ENCODE data around the gene ADCK1.
"Not testable (repeated sequence)": the region's sequence is repeated elsewhere in the genome, so short reads cannot be mapped to it uniquely, and the experiment has no call there.

Gene ADCK1

DNA sequence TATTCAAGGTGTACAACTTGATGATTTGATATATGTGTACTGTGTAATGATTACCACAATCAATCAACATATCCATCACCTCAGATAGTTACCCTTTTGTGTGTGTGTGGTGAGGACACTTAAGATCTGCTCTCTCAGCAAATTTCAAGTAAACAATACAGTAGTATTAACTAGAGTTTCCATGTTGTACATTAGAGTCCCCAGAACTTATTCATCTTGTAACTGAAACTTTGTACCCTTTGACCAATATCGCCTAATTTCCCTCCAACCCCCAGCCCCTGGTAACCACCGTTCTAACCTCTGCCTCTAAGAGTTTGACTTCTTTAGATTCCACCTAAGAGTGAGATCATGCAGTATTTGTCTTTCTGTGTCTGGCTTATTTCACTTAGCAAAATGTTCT, 12.1 kb downstream of the ADCK1 start:
- ATAC-seq, result no peak

DNA sequence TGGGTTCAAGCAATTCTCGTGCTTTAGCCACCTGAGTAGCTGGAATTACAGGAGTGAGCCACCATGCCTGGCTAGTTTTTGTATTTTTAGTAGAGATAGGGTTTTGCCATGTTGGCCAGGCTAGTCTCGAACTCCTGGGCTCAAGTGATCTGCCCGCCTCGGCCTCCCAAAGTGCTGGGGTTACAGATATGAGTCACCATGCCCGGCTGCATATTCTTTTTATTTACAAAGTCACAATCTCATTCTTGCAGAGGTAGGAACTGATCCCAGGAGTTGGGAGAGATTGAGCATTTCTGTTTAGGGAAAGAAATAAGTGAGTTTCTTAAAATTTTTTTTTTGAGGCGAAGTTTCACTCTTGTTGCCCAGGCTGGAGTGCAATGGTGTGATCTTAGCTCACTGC, 12.8 kb downstream of the ADCK1 start:
- not testable (repeated sequence) for ATAC-seq

DNA sequence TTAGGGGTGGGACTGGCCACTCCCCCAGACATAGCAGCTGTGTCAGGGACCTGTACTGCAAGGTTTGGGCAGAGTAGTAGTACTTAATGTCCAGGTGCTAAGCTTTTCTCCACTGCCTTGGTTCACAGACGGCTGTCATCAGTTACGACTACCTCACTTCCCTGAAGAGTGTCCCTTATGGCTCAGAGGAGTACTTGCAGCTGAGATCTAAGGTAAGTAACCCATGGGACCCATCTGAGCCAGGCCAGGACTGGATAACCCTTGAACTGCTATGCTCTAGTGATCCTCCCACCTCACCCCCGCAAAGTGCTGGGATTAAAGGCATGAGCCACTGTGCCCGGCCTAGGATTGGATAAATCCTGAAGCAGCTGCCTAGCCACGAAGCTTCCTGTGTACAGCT, 22.4 kb downstream of the ADCK1 start:
- ATAC-seq, result no peak

DNA sequence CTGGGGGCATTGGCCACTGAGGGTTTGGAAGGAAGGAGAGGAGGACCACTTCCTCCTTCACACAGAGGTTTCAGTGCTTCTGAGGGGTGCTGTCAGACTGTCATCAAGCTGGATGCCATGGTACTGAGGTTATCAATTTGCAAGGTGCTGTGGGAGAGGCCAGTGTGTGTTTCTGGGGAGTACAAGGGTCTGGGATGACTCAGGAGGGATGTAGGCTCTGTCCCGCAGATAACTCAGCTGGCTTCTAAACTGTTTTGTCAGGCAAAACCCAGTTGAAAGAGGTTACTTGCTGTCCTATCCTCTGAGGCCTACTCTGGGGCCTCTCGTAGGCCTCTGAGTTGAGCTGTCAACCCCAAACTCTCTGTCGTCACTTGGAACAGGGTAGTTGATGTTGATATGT, 22.8 kb downstream of the ADCK1 start:
- ATAC-seq, result no peak

DNA sequence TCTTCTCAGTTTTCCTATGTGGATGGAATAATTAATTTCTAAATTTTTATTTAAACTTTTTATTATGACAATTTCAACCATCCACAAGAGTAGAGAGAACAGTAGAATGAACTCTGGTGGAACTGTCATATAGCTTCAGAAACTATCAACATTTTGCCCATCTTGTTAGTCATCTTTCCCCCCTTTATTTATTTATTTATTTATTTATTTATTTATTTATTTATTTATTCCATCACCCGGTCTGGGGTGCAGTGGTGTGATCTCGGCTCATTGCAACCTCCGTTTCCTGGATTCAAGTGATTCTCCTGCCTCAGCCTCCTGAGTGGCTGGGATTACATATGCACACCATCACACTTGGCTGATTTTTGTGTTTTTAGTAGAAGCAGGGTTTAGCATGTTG, 23.5 kb downstream of the ADCK1 start:
- ATAC-seq, result no peak

DNA sequence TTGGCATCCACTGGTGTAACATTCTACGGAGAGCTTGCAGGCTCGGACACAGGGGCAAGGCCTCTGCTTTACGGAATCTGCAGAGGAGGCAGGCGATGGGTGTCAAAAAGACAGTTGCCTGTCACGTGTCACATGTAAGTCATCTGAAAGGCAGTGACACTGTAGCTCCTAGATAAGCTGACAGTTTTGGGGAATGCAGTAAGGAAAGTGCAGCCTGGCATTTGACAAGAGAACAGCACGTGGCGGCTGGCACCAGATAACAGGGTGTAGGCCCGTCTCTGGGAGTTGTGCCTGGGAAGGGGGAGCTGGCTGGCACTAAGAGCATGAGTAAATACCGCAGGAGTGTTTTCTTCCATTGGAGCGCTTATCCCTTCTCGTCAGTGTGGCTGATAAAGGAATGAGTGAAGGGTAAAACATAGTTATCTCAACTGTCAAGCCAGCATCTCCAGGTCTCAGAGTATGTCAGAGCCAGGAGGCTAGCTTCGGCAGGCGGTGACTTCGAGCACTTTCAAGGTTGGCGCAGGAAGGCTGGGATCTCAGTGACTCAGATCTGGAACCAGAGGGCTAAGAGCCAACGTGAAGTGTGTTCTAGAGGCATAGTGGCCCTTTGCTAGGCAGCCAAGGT, 26.1 kb downstream of the ADCK1 start:
- ATAC-seq, result no peak

DNA sequence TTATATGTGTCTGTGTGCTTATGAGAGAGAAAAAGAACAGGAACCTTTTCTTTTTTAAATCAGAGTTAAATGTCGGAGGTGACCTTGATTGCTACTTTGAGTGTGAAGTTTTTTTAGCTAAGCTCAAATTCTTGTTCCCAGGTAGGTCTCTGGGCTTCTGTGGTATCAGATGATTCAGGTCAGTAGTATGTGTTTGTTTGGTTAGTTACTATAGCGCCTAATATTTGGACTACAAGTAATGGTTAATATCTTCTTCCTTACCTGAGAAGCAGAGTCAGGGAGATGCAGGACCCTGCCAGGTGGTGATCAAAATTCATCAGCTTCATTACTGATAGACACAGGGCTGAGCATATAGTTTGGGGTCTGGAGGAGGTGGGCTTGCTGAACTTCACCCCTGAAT, 30.8 kb downstream of the ADCK1 start:
- no peak for ATAC-seq

DNA sequence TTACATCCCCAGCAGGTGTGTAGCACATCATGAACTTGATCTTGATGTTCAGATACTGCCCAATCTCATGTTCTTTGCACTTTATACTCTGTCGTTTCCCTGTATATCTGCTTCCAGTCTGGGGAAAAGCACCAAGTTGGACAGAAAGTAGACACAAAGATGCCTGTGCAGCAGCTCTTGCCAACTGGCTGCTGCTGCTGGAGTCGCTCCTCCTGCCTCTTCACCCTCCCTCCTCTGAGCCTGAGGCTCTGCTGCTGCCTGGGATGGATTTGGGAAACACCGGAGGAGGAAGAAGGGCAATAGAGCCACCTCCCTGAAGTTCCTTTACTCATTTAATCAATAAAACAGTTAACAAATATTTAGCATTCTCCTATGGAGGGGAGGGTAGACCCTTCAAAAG, 32.4 kb downstream of the ADCK1 start:
- ATAC-seq, result no peak

DNA sequence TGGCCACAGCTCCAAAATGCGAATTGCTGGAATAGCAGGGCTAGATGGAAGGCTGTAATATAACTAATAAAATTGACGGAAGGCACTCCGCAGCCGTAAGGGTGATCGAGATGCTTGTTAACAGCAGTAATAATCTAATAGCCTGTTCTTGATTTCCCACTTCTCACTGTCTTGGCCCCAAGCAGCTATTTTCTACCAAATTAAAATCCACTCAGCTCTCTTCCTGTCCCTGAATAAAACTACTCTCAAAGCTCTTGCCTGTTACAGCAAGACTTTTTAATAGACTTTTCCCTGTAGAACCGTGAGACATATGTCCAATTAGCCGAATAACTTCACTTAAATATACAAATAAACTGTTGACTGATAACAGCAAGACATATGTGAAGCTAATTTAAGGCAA, 38.0 kb downstream of the ADCK1 start:
- no peak for ATAC-seq

DNA sequence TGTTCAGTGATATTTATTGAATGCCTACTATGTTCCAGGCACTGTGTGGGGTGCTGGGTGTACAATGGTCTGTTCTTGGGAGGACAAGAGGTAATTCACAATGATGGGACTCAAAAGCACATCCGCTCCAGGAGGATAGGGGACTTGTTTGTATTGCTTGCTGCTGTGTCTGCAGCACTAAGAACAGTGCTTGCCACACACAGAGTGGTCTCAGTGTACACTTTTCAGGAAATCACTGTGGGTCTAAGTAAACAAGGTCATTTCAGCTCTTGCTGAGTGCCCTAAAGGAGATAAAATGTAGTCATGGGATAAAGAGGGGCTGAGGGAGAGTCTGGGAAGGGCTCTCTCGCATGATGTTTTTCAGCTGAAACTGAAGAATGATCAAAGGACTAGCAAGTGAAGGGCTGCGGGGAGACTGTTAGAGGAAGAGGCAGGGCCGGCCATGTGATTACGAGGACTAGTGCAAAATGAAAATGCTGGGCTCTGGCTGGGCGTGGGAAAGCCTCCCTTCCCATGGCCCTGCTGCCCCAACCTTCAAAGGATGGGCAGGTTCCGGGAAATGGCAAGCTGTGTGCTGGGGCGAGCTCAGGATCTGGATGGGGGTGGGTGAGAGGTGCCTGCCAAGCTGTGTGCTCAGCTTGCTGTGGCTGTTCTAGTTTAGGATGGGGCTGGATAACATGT, 39.1 kb downstream of the ADCK1 start:
- ATAC-seq, result no peak

DNA sequence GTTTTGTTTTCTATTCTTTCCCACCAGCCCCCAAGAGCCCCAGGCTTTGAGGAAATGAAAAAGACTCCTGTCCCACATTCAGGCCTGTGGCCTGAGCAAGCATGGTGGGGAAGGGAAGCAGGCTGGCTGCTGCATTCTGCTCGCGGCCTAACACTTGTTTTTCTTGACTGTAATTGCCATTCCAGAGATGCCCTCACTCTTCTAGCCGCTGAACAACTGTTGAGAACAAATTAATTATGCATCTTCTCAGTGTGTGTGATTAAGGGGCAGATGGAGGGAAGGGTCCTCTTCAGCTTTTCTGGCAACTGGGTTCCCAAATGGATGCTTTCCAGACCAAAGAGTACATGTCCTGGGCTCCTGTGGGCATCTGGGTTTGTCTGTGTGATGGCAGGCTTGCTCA, 43.3 kb downstream of the ADCK1 start:
- ATAC-seq, result no peak

DNA sequence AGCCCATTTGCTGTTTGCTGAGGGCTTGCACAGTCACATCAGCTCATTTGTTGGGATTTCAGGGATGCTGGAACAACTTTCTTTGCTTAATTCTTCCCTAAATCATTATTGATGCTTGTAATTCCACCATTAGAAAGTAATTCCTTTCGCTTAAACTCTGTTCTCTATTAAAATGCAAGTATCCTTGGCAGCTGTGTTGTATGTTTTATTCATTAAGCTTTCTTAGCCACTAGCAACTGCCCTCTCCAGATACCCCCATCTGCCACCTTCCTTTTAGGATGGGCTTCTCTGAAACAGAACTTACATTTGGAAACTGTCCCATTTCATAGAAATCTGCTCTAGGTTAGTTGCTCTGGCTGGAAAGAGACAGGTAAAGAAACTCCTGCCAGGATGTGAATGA, 43.7 kb downstream of the ADCK1 start:
- ATAC-seq, result no peak

DNA sequence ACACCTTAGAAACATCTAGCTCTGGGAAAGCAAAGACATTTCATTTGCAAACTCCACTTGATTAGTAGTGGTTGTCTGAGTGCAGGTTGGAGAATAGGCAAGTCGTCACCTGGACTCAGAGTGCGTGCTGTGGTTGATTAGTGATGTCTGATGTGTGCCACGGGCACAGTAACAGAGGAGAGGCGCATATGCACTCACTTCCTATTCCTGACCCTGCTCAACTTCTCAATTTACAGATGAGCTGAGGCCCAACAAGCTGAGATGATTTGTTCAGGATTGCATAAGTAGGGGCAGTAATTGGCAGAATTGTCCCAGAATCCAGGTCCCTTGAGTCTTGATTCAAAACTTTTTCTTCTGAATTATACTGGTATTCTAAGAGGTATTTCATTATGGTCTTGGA, 44.9 kb downstream of the ADCK1 start:
- ATAC-seq, result no peak

DNA sequence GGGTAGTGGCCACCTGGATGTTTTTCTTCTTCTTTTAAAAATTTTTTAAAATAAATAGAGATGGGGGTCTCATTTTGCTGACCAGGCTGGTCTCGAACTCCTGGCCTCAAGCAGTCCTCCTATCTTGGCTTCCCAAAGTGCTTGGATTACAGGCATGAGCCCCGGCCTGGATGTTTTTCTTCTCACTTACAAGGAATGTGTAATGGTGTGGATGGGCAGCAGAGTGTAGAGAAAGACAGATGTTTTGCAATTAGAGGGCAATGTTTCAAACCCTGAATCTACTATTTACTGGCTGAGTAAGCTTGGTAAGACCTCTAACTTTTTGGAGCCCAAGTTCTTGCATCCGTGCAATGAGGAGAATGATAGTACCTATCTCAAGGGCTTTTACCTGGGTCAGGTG, 48.1 kb downstream of the ADCK1 start:
- ATAC-seq, result no peak

DNA sequence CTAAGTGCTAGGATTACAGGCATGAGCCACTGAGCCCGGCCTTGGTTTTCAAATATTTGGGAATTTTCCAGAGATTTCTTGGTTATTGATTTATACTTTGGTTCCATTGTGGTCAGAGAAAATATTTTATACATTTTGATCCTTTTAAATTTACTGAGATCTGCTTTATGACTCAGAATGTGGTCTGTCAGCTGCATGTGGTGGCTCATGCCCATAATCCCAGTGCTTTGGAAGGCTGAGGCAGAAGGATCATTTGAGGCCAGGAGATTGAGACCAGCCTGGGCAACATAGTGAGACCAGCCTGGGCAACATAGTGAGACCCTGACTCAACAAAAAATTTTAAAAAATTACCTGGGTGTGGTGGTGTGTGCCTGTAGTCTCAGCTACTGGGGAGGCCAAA, 49.8 kb downstream of the ADCK1 start:
- ATAC-seq, result no peak

DNA sequence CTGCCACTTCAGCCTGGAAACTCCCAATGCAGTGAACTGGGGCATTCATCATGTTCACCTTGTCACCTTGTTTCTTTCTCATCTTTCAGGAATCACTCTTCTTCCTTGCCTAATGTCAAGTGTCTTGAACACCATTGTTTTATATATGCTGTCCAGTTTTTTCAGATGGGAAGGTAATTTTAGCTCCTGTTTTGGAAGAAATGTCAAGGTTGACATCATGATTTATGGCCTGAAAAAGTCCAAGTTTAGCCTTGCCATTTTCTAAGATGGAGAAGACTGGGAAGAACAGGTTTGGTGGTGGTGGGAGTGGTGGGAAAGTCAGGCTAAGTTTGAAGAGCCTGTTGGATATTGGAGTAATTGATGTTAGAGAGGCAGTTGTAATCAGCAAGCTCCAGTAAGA, 54.0 kb downstream of the ADCK1 start:
- no peak for ATAC-seq

DNA sequence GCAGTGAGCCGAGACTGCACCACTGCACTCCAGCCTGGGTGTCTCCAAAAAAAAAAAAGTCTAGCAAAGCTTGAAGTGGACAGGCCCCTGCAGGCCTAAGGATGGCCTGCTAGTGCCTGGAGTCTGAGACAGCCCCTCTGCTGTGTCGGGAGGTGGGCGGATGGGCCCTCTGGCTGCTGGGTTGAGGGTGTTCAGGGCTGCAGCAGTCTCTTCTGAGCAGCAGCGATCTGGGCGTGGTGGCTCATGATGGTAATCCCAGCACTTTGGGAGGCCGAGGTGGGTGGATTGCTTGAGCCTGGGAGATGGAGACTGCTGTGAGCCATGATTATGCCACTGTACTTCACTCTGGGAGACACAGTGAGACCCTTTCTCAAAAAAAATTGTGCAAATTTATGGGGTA, 57.0 kb downstream of the ADCK1 start:
- ATAC-seq, result no peak

DNA sequence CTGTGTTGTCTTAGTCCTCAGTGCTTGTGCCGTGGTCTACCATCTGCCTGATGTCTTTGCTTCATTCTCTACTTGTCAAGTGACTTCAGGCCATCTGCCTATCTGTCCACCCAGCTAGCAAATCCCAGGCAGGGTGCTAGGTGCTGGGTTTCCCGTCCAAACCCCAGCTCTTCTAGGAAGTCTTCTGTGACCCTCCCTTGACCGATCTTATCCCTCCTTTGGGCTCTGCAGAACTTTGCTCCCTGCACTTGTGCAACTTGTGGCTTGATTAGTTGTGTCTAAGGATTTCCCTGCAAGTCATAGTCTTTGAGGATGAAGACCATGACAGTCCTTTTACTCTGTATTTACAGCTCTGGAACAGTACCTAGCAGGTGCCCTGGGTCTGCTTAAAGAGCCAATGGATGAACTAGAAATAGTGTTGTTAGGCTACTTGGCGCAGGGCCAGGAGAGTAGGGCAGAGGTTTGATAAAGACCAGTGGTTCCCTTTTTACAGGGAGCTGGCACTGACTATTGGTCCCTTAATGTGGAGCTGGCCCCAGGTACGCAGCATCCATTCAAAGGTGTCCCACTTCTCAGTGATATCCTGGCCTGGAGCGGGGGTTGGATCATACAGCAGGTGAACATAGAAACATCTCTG, 60.1 kb downstream of the ADCK1 start:
- ATAC-seq, result no peak

DNA sequence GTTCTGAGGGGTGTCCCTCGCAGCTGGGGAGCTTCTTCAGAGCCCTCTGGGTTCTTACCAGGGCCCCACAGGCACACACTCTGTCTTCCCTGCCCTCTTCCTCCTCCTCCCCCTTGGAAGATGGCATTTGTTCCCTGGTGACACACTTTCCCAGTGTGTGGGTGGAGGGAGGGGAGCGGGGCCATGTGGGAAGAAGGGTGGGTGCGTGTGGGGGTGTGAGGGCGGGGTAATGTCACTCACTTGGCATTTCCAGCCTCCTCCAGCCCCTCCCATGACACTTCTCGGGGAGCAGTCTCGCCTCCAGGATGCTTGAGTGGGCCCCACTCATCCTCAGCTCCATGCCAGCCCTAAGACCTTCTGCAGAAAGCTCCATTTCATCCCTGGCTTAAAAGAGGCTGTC, 61.3 kb downstream of the ADCK1 start:
- ATAC-seq, result no peak

DNA sequence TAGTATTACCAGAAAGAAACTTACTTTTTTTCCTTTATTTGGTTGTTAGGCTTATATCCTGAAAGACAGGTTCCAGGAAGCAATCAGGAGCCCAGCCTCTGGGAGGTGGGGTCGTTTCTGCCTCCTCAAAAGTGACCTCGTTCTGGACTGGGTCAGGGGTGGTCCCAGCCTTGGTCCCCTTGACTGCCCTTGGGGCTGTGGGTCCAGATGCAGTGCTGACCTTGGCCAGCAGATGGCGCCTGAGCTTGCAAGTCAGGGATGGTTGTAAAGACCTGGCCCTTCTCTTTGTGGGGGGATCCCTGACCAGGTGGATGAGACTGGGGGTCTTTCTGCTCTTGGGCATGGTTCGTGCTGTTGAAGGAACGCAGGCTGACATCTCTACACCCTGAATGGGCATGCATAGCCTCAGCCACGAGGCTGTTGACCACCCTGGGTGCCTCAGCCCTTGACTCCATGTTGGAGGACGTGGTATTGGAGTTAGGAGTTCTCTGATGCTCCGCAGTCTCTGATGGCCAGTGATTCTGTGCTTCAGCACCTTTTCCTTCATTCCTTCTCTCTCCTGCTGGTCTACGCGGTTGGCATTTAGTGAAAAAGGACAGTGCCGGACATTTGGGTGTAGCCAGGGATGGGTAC, 62.4 kb downstream of the ADCK1 start:
- ATAC-seq, result no peak

DNA sequence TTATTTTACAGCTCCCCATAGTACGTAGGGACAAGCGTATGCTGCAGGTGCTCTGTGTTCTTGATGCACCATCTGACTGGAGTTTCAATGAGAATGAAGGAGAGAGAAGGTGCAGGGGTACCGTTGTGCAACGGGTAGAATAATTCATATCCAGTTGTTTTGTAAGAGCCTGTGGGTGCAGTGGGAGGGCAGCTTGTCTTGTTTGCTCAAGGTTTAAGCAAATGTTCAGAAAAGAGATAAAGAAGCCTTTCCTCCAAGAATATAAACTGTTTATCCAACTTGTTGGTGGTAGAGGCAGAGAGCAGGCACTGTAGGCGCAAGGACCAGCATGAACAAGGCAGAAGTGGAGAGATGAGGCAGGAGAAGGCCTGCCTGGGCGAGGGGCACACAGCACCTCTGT, 64.2 kb downstream of the ADCK1 start:
- no peak for ATAC-seq

DNA sequence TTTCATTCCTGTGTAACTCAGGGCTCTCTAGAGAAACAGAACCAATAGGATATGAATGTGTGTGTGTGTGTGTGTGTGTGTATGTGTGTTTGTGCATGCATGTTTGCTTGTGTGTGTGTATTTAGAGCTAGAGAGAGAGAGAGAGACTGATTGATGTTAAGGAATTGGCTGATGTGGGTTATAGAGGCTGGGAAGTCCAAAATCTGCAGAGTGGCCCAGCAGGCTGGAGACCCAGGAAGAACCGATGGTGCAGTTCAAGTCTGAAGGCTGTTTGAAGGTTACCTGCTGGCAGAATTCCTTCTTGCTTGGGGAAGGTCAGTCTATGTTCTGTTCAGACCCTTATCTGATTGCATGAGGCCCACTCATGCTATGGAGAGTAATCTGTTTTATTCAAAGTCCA, 64.7 kb downstream of the ADCK1 start:
- ATAC-seq, result no peak

DNA sequence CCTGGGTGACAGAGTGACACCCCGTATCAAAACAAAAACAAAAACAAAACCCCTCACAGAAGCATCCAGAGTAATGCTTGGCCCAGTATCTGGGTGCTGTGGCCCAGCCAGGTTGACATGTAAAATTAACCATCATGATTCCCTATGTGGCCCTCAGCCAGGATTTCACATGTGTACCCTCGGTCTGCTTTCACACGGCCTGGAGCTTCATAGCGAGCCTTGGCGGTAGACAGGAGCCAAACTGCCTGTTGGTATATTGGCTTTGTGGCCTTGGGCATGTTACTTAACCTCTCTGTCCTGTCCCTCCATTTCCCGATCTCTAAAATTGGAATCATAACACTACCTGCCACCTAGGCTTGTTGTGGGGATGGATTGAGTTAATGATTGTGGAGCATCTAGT, 65.5 kb downstream of the ADCK1 start:
- no peak for ATAC-seq

DNA sequence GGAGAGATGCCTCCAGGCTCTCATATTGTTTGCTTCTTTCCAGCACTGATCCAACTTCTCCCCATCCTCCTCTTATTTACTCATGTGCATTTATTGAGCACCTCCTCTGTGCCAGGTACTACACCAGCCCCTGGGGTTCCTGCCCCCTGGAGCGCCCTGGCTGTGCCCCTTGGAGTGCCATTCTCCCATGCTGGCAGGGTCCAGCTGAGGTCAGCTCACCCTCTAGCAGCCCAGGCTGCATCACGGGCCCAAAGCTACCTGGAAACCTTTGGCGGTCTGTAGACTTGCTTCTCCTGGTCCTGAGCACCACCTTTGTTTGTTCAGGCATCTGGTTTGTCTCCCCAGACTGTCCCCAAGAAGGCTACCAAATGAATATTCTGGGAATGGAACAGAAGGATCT, 67.0 kb downstream of the ADCK1 start:
- no peak for ATAC-seq
